Measurements from ENCODE around the gene KDM2A.
A peak's percentile ranks its signal among the peaks of the same experiment; 100 is the strongest.
"Not testable (repeated sequence)": the region's sequence is repeated elsewhere in the genome, so short reads cannot be mapped to it uniquely, and the experiment has no call there.

The KDM2A gene

GRCh38 chr11:67168911-67169310, 49.8 kb downstream of the KDM2A start:
- not testable (repeated sequence) for DNase-seq (ENCODE audit: low read depth)

GRCh38 chr11:67174311-67174710, 55.2 kb downstream of the KDM2A start:
- no peak for DNase-seq (ENCODE audit: low read depth)

DNA sequence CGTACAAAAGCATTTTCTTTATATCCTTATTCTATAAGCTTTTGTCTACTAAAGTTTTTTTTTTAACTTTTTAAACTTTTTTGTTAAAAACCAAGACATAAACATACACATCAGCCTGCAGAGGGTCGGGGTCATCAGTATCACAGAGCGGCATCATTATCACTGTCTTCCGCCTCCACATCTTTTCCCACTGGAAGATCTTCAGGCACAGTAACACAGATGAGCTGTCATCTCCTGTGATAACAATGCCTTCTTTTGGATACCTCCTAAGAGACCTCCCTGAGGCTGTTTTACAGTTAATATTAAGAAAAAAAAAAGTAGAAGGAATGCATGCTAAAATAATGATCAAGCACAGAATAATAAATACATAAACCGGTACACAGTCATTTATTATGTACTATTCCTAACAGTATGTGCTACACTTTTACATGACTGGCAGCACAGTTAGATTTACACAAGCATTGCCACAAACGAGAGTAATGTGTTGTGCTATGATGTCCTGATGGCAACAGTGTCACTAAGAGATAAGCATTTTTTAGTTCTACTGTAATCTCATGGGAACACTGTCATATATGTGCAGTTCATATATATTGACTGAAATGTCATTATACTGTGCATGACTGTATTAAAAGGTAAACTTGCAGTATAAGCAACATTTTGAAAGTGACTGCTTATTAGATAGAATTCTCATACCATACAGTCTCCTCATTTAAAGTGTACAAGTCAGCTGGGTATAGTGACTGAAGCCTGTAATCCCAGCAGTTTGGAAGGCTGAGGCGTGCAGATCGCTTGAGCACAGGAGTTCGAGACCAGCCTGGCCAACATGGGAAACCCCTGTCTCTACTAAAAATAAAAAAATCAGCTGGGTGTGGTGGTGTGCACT, 58.6 kb downstream of the KDM2A start:
- no peak for DNase-seq (ENCODE audit: low read depth)

- no peak for DNase-seq (ENCODE audit: low read depth)
Observed at GRCh38 chr11:67178421-67178820, 59.4 kb downstream of the KDM2A start.

- DNase-seq (ENCODE audit: low read depth), result no peak
Observed at GRCh38 chr11:67178878-67179277, 59.8 kb downstream of the KDM2A start.

- DNase-seq (ENCODE audit: low read depth), result no peak
Observed at GRCh38 chr11:67179892-67180490, 60.9 kb downstream of the KDM2A start.

DNA sequence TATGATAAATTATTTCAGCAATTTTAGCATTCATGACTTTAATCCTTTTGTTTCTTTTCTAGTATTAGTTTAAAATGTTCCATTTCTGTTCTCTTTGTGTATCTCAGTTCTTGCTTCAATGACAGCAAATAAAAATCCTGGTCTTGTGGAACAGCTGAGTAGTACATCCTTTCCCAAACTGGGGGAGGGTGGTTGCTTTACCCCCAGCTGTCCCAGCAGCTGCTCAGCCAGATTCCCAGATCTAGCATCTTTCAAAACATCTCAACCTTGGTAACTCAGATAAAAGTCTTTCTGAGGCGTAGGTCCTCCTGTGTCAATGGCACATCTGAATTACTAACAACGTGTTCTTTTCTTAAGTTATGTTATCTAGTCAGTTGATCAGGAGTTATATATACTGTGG, 75.0 kb downstream of the KDM2A start:
- no peak for DNase-seq (ENCODE audit: low read depth)

- peak; percentile 70 for DNase-seq (ENCODE audit: low read depth)
Observed at GRCh38 chr11:67195971-67196456, 77.0 kb downstream of the KDM2A start.

- DNase-seq (ENCODE audit: low read depth), result no peak
Observed at GRCh38 chr11:67197606-67198005, 78.5 kb downstream of the KDM2A start.

- not testable (repeated sequence) for DNase-seq (ENCODE audit: low read depth)
Observed at GRCh38 chr11:67198781-67199180, 79.7 kb downstream of the KDM2A start.

GRCh38 chr11:67199751-67200150, 80.7 kb downstream of the KDM2A start:
- no peak for DNase-seq (ENCODE audit: low read depth)

DNA sequence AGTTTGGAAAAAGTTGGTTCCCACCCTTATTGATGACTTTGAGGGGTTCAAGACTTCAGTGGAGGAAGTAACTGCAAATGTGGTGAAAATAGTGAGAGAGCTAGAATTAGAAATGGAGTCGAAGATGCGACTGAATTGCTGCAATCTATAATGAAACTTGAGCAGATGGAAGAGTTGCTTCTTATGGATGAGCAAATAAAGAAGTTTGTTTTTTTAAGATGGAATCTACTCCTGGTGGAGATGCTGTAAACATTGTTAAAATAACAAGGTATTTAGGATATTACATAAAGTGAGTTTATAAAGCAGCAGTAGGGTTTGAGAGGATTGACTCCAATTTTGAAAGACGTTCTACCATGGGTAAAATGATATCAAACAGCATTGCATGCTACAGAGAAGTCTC, 83.0 kb downstream of the KDM2A start:
- no peak for DNase-seq (ENCODE audit: low read depth)

GRCh38 chr11:67204822-67205221, 85.8 kb downstream of the KDM2A start:
- DNase-seq (ENCODE audit: low read depth), result no peak

DNA sequence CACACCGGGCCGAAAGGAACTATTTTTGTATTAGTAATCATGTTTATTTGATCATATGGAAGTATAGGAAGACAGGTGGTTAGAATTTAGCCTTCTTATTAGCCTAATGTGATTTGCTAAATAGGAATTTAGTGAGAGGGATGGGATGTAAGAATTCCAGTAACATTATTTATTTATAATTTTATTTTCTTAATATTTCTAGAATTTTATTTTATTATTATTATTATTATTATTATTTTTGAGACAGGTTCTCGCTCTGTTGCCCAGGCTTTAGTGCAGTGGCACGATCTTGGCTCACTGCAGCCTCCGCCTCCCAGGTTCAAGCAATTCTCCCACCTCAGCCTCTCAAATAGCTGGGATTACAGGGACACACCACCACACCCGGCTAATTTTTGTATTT, 90.2 kb downstream of the KDM2A start:
- not testable (repeated sequence) for DNase-seq (ENCODE audit: low read depth)

- DNase-seq (ENCODE audit: low read depth), result no peak
Observed at GRCh38 chr11:67211656-67212436, 92.8 kb downstream of the KDM2A start.

DNA sequence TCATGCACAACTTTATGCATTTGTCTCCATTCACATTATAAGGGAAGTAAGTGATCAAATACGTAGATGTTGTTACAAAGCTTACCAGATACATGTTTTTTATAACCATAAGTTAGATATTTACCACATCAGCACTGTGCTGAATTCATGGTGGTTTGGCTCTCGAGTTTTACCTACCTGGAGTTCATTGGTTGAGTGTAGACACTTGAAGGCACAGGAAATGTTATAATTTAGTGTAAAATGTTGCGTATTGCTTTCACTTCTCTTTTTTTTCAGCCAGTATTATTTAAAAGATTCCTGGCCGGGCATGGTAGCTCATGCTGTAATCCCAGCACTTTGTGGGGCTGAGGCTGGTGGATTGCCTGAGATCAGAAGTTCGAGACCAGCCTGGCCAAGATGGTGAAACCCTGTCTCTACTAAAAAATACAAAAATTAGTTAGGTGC, 94.1 kb downstream of the KDM2A start:
- DNase-seq (ENCODE audit: low read depth), result no peak

DNA sequence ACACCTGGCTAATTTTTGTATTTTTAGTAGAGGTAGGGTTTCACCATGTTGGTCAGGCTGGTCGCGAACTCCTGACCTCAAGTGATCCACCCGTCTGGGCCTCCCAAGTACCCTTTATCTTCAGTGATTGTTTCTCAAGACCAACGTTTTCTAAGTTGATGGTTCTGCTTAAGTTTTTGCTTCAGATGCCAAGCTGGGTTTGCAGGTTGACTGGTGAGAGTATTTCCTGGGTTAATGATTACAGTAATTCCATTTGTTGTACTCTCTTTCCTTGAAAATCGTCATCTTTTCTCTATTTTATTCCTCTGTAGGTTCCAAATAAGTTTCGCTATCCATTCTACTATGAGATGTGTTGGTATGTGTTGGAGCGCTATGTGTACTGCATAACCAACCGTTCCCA, 108.7 kb downstream of the KDM2A start:
- DNase-seq (ENCODE audit: low read depth), result no peak

DNA sequence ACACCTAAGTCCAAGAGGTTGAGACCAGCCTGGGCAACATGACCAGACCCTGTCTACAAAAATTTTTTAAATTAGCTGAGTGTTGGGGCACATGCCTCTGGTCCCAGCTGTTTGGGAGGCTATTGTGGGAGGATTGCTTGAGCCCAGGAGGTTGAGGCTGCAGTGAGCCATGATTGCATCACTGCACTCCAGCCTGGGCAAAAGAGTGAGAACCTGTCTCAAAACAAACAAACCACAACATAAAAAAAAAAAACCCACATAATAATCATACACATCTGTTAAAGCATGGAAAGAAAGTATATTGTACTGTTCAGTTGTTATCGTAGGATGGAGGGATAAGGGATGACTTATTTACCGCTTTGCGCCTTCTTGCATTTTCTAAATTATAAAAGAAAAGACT, 111.3 kb downstream of the KDM2A start:
- no peak for DNase-seq (ENCODE audit: low read depth)

DNA sequence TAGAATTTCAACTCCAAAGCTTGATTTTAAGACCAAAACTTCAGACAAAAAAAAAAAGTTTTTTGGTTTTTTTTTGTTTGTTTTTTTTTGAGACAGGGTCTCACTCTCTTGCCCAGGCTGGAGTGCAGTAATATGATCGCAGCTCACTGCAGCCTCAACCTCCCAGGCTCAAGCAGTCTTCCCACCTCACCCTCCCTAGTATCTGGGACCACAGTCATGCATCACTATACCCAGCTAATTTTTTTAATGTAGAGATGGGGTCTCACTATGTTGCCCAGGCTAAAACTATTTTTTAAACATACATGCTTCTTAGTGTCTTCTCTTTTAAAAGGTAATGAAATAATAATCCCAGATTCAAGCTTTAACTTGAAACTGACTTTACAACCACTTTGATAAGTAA, 111.8 kb downstream of the KDM2A start:
- no peak for DNase-seq (ENCODE audit: low read depth)

- DNase-seq (ENCODE audit: low read depth), result no peak
Observed at GRCh38 chr11:67233584-67234190, 114.6 kb downstream of the KDM2A start.

DNA sequence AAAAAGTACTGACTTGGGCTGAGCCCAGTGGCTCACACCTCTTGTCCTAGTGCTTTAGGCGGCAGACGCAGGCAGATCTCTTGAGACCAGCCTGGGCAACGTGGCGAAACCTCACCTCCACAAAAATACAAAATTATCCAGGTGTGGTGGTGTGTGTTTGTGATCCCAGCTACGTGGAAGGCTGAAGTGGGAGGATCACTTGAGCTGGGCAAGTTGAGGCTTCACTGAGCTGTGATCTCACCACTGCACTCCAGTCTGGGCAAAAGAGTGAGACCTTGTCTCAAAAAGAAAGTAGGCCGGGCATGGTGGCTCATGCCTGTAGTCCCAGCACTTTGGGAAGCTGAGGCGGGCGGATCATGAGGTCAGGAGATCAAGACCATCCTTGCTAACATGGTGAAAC, 115.5 kb downstream of the KDM2A start:
- DNase-seq (ENCODE audit: low read depth), result not testable (repeated sequence)

DNA sequence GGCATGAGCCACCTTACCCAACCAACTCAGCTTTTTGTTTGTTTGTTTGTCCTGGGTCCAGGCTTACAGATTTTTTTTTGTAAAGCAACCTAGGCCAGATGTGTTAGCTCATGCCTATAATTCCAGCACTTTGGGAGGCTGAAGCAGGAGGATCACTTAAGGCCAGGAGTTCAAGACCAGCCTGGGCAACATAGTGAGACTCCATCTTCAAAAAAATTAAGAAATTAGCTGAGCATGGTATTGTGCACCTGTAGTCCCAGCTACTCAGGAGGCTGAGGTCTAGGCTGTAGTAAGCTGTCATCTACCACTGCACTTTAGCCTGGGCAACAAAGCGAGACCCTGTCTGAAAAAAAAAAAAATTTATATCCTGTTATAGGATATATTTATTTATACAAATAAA, 118.5 kb downstream of the KDM2A start:
- DNase-seq (ENCODE audit: low read depth), result no peak
